Right lobe of liver (tissue), 6 donors: Measurements from ENCODE around the gene HOXC4. TPM values are rescaled to one million over a fixed set of nuclear protein-coding genes. Genes with fewer than 3 reads are reported as not detected.

ENCODE experiments used
- ATAC-seq, 4 donors: fragments of 200-7000 bp; cut with Tn5 transposase; one replicate each; pipeline ENCODE4 v1.9.1; 2020; ENCODE audit warnings: mild to moderate bottlenecking in 4 of 4, moderate library complexity in 4 of 4
- DNase-seq, 3 donors: peaks; one replicate each; pipeline ENCODE4 v3.0.0-alpha.2; 2020
- H3K27ac ChIP-seq, 3 donors: fragments of 200-600 bp; one replicate each; pipeline ENCODE4 v1.8.0; 2022
- H3K27me3 ChIP-seq, 2 donors: fragments of 200-600 bp; one replicate each; pipeline ENCODE4 v1.8.0; 2022
- H3K36me3 ChIP-seq, 4 donors: fragments of 200-600 bp; sonication (generic) in 1 of 4; one replicate each; pipeline versions ENCODE4 v1.5.1 to v1.8.0; 2017 to 2022; ENCODE audit warnings: control low read depth in 1 of 4
- H3K4me1 ChIP-seq, 4 donors: fragments of 200-600 bp; sonication (generic) in 1 of 4; one replicate each; pipeline versions ENCODE4 v1.5.1 to v1.8.0; 2017 to 2022; ENCODE audit warnings: control low read depth in 1 of 4
- H3K4me3 ChIP-seq, 3 donors: fragments of 200-600 bp; one replicate each; pipeline ENCODE4 v1.8.0; 2022
- H3K9me3 ChIP-seq, 4 donors: fragments of 200-600 bp; sonication (generic) in 1 of 4; one replicate each; pipeline versions ENCODE4 v1.5.1 to v1.8.0; 2017 to 2022; ENCODE audit warnings: control low read depth in 1 of 4
- POLR2A ChIP-seq: fragments of 450-650 bp; IDR thresholded peaks from one replicate; pipeline ENCODE4 v1.6.1; 2017; ENCODE audit warnings: antibody characterized with exemption, mild to moderate bottlenecking
- WGBS: methylation state at CpG from one replicate; pipeline ENCODE4 v1.1.6; 2018; ENCODE audit warnings: low coverage, low lambda C conversion rate; ENCODE audit not compliant: insufficient coverage; ENCODE audit errors: missing lambda C conversion rate; 5-methylcytosine and 5-hydroxymethylcytosine counted together
- intact Hi-C, 2 donors: fragments of 100-400 bp; cut with DNase I; formaldehyde crosslinking; loops; one replicate each; pipeline versions ENCODE4 v1.11.2 to v1.14.1; 2022
- total RNA-seq, 6 experiments: library from RNA; depleted of rRNA in 2 of 6; stranded (reverse); fragments of >200 nt in 2 of 6; fragmentation: NEBNext Ultra II Directional in 3 of 6; extraction: Animal tissue kit (Norgen Biotek cat#: 25700) in 3 of 6; gene quantifications; one replicate each; pipeline versions ENCODE4 v1.1.0 to v1.2.4, GENCODE V29; 2016 to 2023
- TF ChIP-seq, protein P1 (sequence below), 4 donors: fragments of 200-600 bp in 3 of 4; fragments of 450-650 bp in 1 of 4; IDR thresholded peaks; one replicate each; pipeline versions ENCODE4 v1.5.1 to v1.8.0; 2016 to 2022; ENCODE audit warnings: antibody characterized with exemption in 4 of 4, mild to moderate bottlenecking in 2 of 4
- donor health status: DM: no; HTN: yes; CAD: no.
- donor health status: DM: no; HTN: no; CAD: no.
- donor health status: DM: no; HTN: no; CAD: no.
- donor health status: DM: no; HTN: yes; CAD: no.
- donor health status: DM: no; HTN: yes; CAD: no.

Gene HOXC4
- total RNA-seq, 6 experiments from 2014 or later, result 0.13 TPM; not detected in 5

DNA sequence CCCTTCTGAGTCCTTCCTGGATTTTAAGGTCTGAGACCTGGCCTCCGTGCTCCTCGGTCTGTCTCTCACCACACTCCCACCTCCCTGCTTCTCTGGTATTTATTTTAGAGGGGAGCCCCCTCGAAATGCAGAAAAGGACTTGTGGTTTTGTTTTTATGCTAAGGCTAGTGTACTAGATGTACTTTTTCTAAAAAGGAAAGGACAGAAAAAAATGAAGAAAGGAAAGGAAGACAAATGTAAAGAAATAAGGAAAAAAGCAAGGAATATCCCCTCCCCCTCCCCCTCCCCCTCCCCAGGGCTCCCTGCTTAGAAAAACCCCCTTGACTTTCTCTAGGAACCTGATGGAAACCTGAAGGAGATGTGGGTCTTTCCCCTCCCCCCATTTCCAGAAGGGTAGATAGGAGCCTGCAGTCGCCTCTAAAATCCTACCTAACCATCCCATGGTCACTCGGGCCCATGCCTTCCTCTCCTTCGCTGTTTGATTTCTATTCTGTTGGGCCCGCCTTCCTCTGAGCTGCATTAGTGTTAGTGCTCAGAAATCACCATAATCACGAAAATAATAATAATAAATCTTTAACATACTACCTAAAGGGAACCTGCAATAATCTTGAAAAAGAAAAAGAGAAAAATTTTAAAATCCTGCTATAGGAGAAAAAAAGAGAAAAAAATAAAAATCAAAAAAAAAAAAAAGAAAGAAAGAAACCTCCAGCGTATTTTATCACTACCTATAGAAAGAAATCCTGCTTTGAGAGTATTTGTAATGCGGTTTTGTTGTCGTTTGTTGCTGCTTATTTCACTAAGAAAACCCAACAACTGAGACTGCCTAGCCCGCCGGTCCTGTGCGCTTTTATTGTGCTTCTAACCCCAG lies 41.7 kb upstream of the HOXC4 start:
- Histone ChIP-seq H3K4me1 (no peaks in the 10 kb centered on the region), H3K27ac (no peak overlapping the region), H3K36me3 (no peaks in the 10 kb centered on the region), H3K27me3 (peaks cover 0 to 70% of the 10 kb centered on the region in 2 donors), H3K4me3 (no peak overlapping the region), H3K9me3 (no peaks in the 10 kb centered on the region)
- no peak for DNase-seq
- intact Hi-C loops, result no loop called here
- ATAC-seq, result no peak
- TF ChIP-seq POLR2A, result no peak
- TF ChIP-seq, protein P1, sequence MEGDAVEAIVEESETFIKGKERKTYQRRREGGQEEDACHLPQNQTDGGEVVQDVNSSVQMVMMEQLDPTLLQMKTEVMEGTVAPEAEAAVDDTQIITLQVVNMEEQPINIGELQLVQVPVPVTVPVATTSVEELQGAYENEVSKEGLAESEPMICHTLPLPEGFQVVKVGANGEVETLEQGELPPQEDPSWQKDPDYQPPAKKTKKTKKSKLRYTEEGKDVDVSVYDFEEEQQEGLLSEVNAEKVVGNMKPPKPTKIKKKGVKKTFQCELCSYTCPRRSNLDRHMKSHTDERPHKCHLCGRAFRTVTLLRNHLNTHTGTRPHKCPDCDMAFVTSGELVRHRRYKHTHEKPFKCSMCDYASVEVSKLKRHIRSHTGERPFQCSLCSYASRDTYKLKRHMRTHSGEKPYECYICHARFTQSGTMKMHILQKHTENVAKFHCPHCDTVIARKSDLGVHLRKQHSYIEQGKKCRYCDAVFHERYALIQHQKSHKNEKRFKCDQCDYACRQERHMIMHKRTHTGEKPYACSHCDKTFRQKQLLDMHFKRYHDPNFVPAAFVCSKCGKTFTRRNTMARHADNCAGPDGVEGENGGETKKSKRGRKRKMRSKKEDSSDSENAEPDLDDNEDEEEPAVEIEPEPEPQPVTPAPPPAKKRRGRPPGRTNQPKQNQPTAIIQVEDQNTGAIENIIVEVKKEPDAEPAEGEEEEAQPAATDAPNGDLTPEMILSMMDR (IDR thresholded peaks at IDR 0.05), result no peak
- 14% methylated on average over 14 of the region's 14 CpGs for WGBS

DNA sequence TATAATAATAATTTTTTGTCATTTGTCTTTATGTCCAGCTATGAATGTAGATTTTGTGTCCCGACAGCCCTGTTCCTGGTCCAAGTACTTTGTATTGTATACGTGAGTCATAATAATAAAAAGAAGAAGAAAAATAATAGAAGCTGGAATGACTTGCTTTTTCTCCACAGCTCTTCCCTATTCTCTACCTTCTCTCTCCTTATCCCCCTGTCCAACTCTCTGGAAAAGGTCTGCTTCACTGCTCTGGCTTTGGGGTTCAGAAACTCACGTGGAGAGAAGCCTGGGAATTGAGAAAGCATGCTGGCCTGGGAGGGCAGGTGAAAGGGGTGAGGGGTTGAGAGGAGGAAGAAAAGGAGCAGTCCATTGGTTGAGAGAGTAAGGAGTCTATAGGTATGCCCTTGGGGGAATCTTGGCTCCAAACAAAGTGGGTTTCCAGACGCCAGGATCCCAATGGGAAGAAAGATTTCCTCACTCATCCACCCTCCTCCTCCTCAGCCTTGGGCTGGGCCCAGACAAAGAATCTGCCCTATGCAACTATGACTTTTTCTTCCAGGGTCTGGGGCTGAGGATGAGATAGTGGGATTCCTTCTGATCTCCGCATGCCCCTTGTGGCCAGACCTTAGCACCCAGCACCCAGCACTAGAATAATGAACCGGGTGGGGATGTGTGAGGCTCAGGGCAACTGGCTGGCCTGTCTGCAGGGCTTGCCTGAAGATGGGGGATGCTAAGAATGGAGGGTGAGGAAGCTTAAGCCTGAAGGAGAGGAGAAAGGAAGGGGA lies 40.8 kb upstream of the HOXC4 start:
- intact Hi-C loops, result no loop called here
- TF ChIP-seq, protein P1 (IDR thresholded peaks at IDR 0.05), result no peak
- no peak for TF ChIP-seq POLR2A
- Histone ChIP-seq H3K4me3 (no peak overlapping the region), H3K27me3 (peaks cover 0 to 70% of the 10 kb centered on the region in 2 donors), H3K27ac (no peak overlapping the region), H3K9me3 (no peaks in the 10 kb centered on the region), H3K4me1 (no peaks in the 10 kb centered on the region), H3K36me3 (no peaks in the 10 kb centered on the region)
- ATAC-seq (no peak), DNase-seq (no peak)
- 20% methylated on average over 6 of the region's 6 CpGs for WGBS

DNA sequence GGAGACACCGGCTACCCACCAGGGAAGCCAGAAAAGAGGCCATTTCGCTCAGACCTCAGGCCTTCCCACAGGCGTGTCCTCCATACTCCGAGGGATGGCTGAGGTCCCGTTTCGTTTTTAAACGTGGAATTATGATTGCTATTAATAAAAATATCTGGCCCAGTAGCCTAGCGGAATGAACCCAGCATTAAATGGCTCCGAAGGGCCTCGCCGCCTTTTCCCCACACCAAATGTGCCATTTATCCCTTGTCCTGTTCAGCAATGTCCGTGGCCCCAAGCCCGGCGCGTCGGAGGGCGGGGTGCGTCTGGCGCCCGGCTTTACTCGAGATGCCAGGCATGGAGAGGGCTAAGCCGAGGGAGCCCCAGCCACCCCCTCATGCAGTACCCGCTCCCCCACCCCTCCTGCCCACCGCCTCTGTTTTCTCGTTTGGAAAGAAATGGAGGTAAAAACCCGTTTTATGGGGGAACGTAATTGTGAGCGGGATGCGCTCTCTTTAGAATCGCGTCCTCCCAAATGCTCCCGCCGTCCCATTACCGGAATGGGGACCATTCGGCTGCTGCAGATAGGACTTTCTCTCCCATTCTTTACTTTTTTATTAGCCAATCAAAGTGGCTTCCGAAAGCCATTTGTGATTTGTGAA lies 39.1 kb upstream of the HOXC4 start:
- DNase-seq, result no peak

More for the DNA sequence above, 39.1 kb upstream of the HOXC4 start:
- no peaks in the 10 kb centered on the region for H3K9me3 ChIP-seq
- TF ChIP-seq, protein P1 (IDR thresholded peaks at IDR 0.05), result no peak
- no peak for TF ChIP-seq POLR2A
- H3K4me1 ChIP-seq, result peaks cover 0 to 4% (median 0%) of the 10 kb centered on the region in 4 donors
- H3K36me3 ChIP-seq, result no peaks in the 10 kb centered on the region
- H3K27me3 ChIP-seq, result peaks cover 0 to 79% of the 10 kb centered on the region in 2 donors
- ATAC-seq, result no peak
- no peak overlapping the region for H3K27ac ChIP-seq
- intact Hi-C loops, result no loop called here
- 5% methylated on average over 33 of the region's 36 CpGs for WGBS
- H3K4me3 ChIP-seq, result no peak overlapping the region
